ENCODE results near the gene RNF220.

The RNF220 gene

GRCh38 chr1:44632598-44632997 lies 227.5 kb downstream of the RNF220 start:
- H3K27me3 ChIP-seq (replicated peaks in 2 of 5; ENCODE audit: control insufficient read depth in 4 of 5, insufficient read depth in 5 of 5, low read length in 4 of 5): no peaks in the 10 kb centered on the region
- H3K36me3 ChIP-seq (ENCODE audit: control insufficient read depth in 4 of 4, insufficient read depth in 4 of 4, low read length in 3 of 4): peaks cover 12 to 85% (median 71%) of the 10 kb centered on the region in 4 experiments
- H3K4me3 ChIP-seq (ENCODE audit: control insufficient read depth in 1 of 7, extremely low read depth in 1 of 7, insufficient read depth in 4 of 7, low read depth in 2 of 7, low read length in 6 of 7): peak overlapping the region in 6 of 7 experiments; percentile 36 to 79 (median 69)
- H3K9me3 ChIP-seq (ENCODE audit: control extremely low read depth in 1 of 5, control insufficient read depth in 4 of 5, insufficient read depth in 2 of 5, low read depth in 1 of 5, low read length in 4 of 5): no peaks in the 10 kb centered on the region
- POLR2A ChIA-PET: interaction anchor here (1.2 kb wide), 1 partner anchor 296 kb away, joined by 3 read pairs; no protein-coding TSS in a partner anchor
- peaks cover 2 to 21% (median 10%) of the 10 kb centered on the region in 4 experiments for H3K4me1 ChIP-seq (ENCODE audit: control extremely low read depth in 1 of 4, control insufficient read depth in 4 of 4, insufficient read depth in 4 of 4, low read length in 3 of 4)
- CTCF ChIA-PET: interaction anchor here (1.0 to 12.9 kb wide), 4 partner anchors 13 to 418 kb away, joined by 3 to 114 read pairs (median 4); no protein-coding TSS in a partner anchor
- DNase-seq: peak in 2 of 3 donors; percentile 29 to 63
- 66% methylated on average over 9 of the region's 9 CpGs for WGBS (ENCODE audit: insufficient coverage)
- H3K27ac ChIP-seq (ENCODE audit: insufficient read depth in 1 of 2, low read depth in 1 of 2, low read length in 2 of 2, poor library complexity in 1 of 2, severe bottlenecking in 2 of 2): peak overlapping the region; percentile 9 to 86

GRCh38 chr1:44634606-44635189 lies 229.6 kb downstream of the RNF220 start:
- Histone ChIP-seq H3K27ac (ENCODE audit: insufficient read depth in 1 of 2, low read depth in 1 of 2, low read length in 2 of 2, poor library complexity in 1 of 2, severe bottlenecking in 2 of 2) (peak overlapping the region in 1 of 2 experiments; percentile 86), H3K4me1 (ENCODE audit: control extremely low read depth in 1 of 4, control insufficient read depth in 4 of 4, insufficient read depth in 4 of 4, low read length in 3 of 4) (peaks cover 2 to 21% (median 10%) of the 10 kb centered on the region in 4 experiments), H3K4me3 (ENCODE audit: control insufficient read depth in 1 of 7, extremely low read depth in 1 of 7, insufficient read depth in 4 of 7, low read depth in 2 of 7, low read length in 6 of 7) (no peak overlapping the region), H3K9me3 (ENCODE audit: control extremely low read depth in 1 of 5, control insufficient read depth in 4 of 5, insufficient read depth in 2 of 5, low read depth in 1 of 5, low read length in 4 of 5) (no peaks in the 10 kb centered on the region), H3K36me3 (ENCODE audit: control insufficient read depth in 4 of 4, insufficient read depth in 4 of 4, low read length in 3 of 4) (peaks cover 15 to 87% (median 74%) of the 10 kb centered on the region in 4 experiments), H3K27me3 (replicated peaks in 2 of 5; ENCODE audit: control insufficient read depth in 4 of 5, insufficient read depth in 5 of 5, low read length in 4 of 5) (no peaks in the 10 kb centered on the region)
- POLR2A ChIA-PET: interaction anchor here (0.6 kb wide), 1 partner anchor 42 kb away, joined by 4 read pairs; no protein-coding TSS in a partner anchor
- no peak for DNase-seq
- 100% methylated on average over 3 of the region's 3 CpGs for WGBS (ENCODE audit: insufficient coverage)
- CTCF ChIA-PET: interaction anchor here (0.8 to 12.9 kb wide), 6 partner anchors 13 to 630 kb away, joined by 3 to 114 read pairs (median 6); no protein-coding TSS in a partner anchor

- Histone ChIP-seq H3K4me1 (ENCODE audit: control extremely low read depth in 1 of 4, control insufficient read depth in 4 of 4, insufficient read depth in 4 of 4, low read length in 3 of 4) (peaks cover 2 to 21% (median 10%) of the 10 kb centered on the region in 4 experiments), H3K9me3 (ENCODE audit: control extremely low read depth in 1 of 5, control insufficient read depth in 4 of 5, insufficient read depth in 2 of 5, low read depth in 1 of 5, low read length in 4 of 5) (no peaks in the 10 kb centered on the region), H3K27me3 (replicated peaks in 2 of 5; ENCODE audit: control insufficient read depth in 4 of 5, insufficient read depth in 5 of 5, low read length in 4 of 5) (no peaks in the 10 kb centered on the region), H3K27ac (ENCODE audit: insufficient read depth in 1 of 2, low read depth in 1 of 2, low read length in 2 of 2, poor library complexity in 1 of 2, severe bottlenecking in 2 of 2) (no peak overlapping the region), H3K4me3 (ENCODE audit: control insufficient read depth in 1 of 7, extremely low read depth in 1 of 7, insufficient read depth in 4 of 7, low read depth in 2 of 7, low read length in 6 of 7) (no peak overlapping the region), H3K36me3 (ENCODE audit: control insufficient read depth in 4 of 4, insufficient read depth in 4 of 4, low read length in 3 of 4) (peaks cover 15 to 86% (median 76%) of the 10 kb centered on the region in 4 experiments)
- WGBS (ENCODE audit: insufficient coverage): 93% methylated on average over 7 of the region's 9 CpGs
- ChIA-PET POLR2A (no interaction called here), CTCF (interaction anchor here (1.1 to 12.9 kb wide), 4 partner anchors 12 to 418 kb away, joined by 3 to 114 read pairs (median 12); no protein-coding TSS in a partner anchor)
- DNase-seq: no peak
Measured at GRCh38 chr1:44635439-44635838, 230.4 kb downstream of the RNF220 start.

GRCh38 chr1:44636083-44636687 lies 231.1 kb downstream of the RNF220 start:
- WGBS (ENCODE audit: insufficient coverage): 95% methylated on average over 12 of the region's 14 CpGs
- DNase-seq: no peak
- Histone ChIP-seq H3K9me3 (ENCODE audit: control extremely low read depth in 1 of 5, control insufficient read depth in 4 of 5, insufficient read depth in 2 of 5, low read depth in 1 of 5, low read length in 4 of 5) (no peaks in the 10 kb centered on the region), H3K36me3 (ENCODE audit: control insufficient read depth in 4 of 4, insufficient read depth in 4 of 4, low read length in 3 of 4) (peaks cover 20 to 86% (median 79%) of the 10 kb centered on the region in 4 experiments), H3K4me3 (ENCODE audit: control insufficient read depth in 1 of 7, extremely low read depth in 1 of 7, insufficient read depth in 4 of 7, low read depth in 2 of 7, low read length in 6 of 7) (no peak overlapping the region), H3K27ac (ENCODE audit: insufficient read depth in 1 of 2, low read depth in 1 of 2, low read length in 2 of 2, poor library complexity in 1 of 2, severe bottlenecking in 2 of 2) (no peak overlapping the region), H3K4me1 (ENCODE audit: control extremely low read depth in 1 of 4, control insufficient read depth in 4 of 4, insufficient read depth in 4 of 4, low read length in 3 of 4) (peaks cover 2 to 18% (median 9%) of the 10 kb centered on the region in 4 experiments), H3K27me3 (replicated peaks in 2 of 5; ENCODE audit: control insufficient read depth in 4 of 5, insufficient read depth in 5 of 5, low read length in 4 of 5) (no peaks in the 10 kb centered on the region)
- ChIA-PET CTCF (interaction anchor here (2.6 to 12.9 kb wide), 3 partner anchors 11 to 418 kb away, joined by 7 to 114 read pairs (median 18); no protein-coding TSS in a partner anchor), POLR2A (no interaction called here)

- Histone ChIP-seq H3K9me3 (ENCODE audit: control extremely low read depth in 1 of 5, control insufficient read depth in 4 of 5, insufficient read depth in 2 of 5, low read depth in 1 of 5, low read length in 4 of 5) (no peaks in the 10 kb centered on the region), H3K4me3 (ENCODE audit: control insufficient read depth in 1 of 7, extremely low read depth in 1 of 7, insufficient read depth in 4 of 7, low read depth in 2 of 7, low read length in 6 of 7) (no peak overlapping the region), H3K27ac (ENCODE audit: insufficient read depth in 1 of 2, low read depth in 1 of 2, low read length in 2 of 2, poor library complexity in 1 of 2, severe bottlenecking in 2 of 2) (peak overlapping the region in 1 of 2 experiments; percentile 19), H3K36me3 (ENCODE audit: control insufficient read depth in 4 of 4, insufficient read depth in 4 of 4, low read length in 3 of 4) (peaks cover 23 to 92% (median 86%) of the 10 kb centered on the region in 4 experiments), H3K27me3 (replicated peaks in 2 of 5; ENCODE audit: control insufficient read depth in 4 of 5, insufficient read depth in 5 of 5, low read length in 4 of 5) (no peaks in the 10 kb centered on the region), H3K4me1 (ENCODE audit: control extremely low read depth in 1 of 4, control insufficient read depth in 4 of 4, insufficient read depth in 4 of 4, low read length in 3 of 4) (peaks cover 2 to 14% (median 6%) of the 10 kb centered on the region in 4 experiments)
- 97% methylated on average over 13 of the region's 13 CpGs for WGBS (ENCODE audit: insufficient coverage)
- POLR2A ChIA-PET: no interaction called here
- no peak for DNase-seq
- CTCF ChIA-PET: interaction anchor here (3.7 to 12.9 kb wide), 2 partner anchors 11 to 15 kb away, joined by 18 to 114 read pairs; no protein-coding TSS in a partner anchor
Measured at GRCh38 chr1:44636688-44637598, 231.9 kb downstream of the RNF220 start.

GRCh38 chr1:44637702-44638411 lies 232.8 kb downstream of the RNF220 start:
- Histone ChIP-seq H3K27me3 (replicated peaks in 2 of 5; ENCODE audit: control insufficient read depth in 4 of 5, insufficient read depth in 5 of 5, low read length in 4 of 5) (no peaks in the 10 kb centered on the region), H3K36me3 (ENCODE audit: control insufficient read depth in 4 of 4, insufficient read depth in 4 of 4, low read length in 3 of 4) (peaks cover 26 to 98% (median 89%) of the 10 kb centered on the region in 4 experiments), H3K9me3 (ENCODE audit: control extremely low read depth in 1 of 5, control insufficient read depth in 4 of 5, insufficient read depth in 2 of 5, low read depth in 1 of 5, low read length in 4 of 5) (no peaks in the 10 kb centered on the region), H3K4me3 (ENCODE audit: control insufficient read depth in 1 of 7, extremely low read depth in 1 of 7, insufficient read depth in 4 of 7, low read depth in 2 of 7, low read length in 6 of 7) (no peak overlapping the region), H3K27ac (ENCODE audit: insufficient read depth in 1 of 2, low read depth in 1 of 2, low read length in 2 of 2, poor library complexity in 1 of 2, severe bottlenecking in 2 of 2) (peak overlapping the region in 1 of 2 experiments; percentile 19), H3K4me1 (ENCODE audit: control extremely low read depth in 1 of 4, control insufficient read depth in 4 of 4, insufficient read depth in 4 of 4, low read length in 3 of 4) (peaks cover 0 to 9% (median under 1%) of the 10 kb centered on the region in 4 experiments)
- ChIA-PET CTCF (interaction anchor here (3.7 to 12.9 kb wide), 2 partner anchors 10 to 14 kb away, joined by 18 to 114 read pairs; no protein-coding TSS in a partner anchor), POLR2A (no interaction called here)
- WGBS (ENCODE audit: insufficient coverage): 98% methylated on average over 27 of the region's 27 CpGs
- DNase-seq: peak; percentile 9 to 60 (median 24)
